ENCODE data around the gene MPPED2.

Gene MPPED2

DNA sequence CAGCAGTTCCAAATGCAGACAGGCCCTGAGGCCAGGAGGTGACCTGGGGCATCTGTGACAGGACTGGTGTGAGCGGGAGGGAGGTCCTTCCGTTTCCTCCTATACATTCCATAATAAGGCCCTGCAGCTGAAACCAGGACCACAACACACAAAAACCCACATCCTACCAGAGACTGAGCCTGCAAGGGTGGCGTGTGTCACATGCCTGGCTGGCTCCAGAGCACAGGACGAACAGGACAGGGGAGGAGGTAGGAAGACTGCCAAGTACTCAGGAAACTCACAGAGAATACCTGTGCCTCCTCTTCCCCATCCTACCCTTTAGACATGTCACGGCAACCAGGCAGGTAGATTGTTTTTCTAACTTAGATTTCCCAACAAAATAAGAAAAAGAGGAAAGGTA is 159.4 kb downstream of the MPPED2 start:
- Histone ChIP-seq H3F3A (ENCODE audit: insufficient read depth, low read length) (no peaks in the 10 kb centered on the region), H3K27me3 (replicated peaks; ENCODE audit: insufficient read depth, low read length) (no peaks in the 10 kb centered on the region), H3K4me2 (ENCODE audit: low read depth, low read length) (no peak overlapping the region), H3K4me1 (ENCODE audit: low read length) (no peaks in the 10 kb centered on the region), H2AFZ (ENCODE audit: low read length) (no peak overlapping the region), H3K4me3 (ENCODE audit: low read length) (no peak overlapping the region), H3K9me2 (replicated peaks; ENCODE audit: insufficient read depth, low read length) (no peaks in the 10 kb centered on the region), H4K20me1 (ENCODE audit: insufficient read depth, low read length) (no peaks in the 10 kb centered on the region), H3K36me3 (replicated peaks; ENCODE audit: insufficient read depth, low read length) (no peaks in the 10 kb centered on the region), H3K27ac (ENCODE audit: low read length) (no peak overlapping the region), H3K79me2 (ENCODE audit: low read length) (no peaks in the 10 kb centered on the region), H3K9me3 (replicated peaks; ENCODE audit: insufficient read depth, low read length) (no peaks in the 10 kb centered on the region), H3K9ac (ENCODE audit: low read length) (no peak overlapping the region)
- no peak for DNase-seq
- TF ChIP-seq, protein P1, sequence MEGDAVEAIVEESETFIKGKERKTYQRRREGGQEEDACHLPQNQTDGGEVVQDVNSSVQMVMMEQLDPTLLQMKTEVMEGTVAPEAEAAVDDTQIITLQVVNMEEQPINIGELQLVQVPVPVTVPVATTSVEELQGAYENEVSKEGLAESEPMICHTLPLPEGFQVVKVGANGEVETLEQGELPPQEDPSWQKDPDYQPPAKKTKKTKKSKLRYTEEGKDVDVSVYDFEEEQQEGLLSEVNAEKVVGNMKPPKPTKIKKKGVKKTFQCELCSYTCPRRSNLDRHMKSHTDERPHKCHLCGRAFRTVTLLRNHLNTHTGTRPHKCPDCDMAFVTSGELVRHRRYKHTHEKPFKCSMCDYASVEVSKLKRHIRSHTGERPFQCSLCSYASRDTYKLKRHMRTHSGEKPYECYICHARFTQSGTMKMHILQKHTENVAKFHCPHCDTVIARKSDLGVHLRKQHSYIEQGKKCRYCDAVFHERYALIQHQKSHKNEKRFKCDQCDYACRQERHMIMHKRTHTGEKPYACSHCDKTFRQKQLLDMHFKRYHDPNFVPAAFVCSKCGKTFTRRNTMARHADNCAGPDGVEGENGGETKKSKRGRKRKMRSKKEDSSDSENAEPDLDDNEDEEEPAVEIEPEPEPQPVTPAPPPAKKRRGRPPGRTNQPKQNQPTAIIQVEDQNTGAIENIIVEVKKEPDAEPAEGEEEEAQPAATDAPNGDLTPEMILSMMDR (IDR thresholded peaks at IDR 0.05; ENCODE audit: low read length), result no peak
- TF ChIP-seq EZH2phosphoT487 (IDR thresholded peaks at IDR 0.05; ENCODE audit: low read length), result no peak
- no peak for TF ChIP-seq EZH2 (optimal IDR thresholded peaks at IDR 0.05; ENCODE audit: low read depth, low read length)

DNA sequence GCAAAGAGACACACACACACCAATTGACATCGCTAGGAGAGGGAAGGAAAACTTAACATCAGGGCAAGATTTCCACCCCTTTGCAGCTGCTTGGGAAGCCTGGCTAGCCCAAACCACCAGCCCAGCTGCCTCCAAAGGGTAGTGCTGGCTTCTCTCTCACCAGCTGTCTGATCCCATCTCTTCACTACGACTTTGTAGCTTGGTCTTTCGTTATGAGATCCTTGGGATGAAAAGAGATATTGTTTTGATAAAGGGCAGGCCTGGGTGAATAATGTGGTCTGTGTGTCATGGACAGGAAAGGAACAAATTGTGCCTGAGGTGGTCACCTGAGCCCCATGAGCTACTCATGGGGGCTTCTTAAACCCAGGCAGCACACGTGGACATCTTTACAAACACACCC is 161.3 kb downstream of the MPPED2 start:
- no peaks in the 10 kb centered on the region for H3K36me3 ChIP-seq (replicated peaks; ENCODE audit: insufficient read depth, low read length)
- no peaks in the 10 kb centered on the region for H3K9me3 ChIP-seq (replicated peaks; ENCODE audit: insufficient read depth, low read length)
- H3K4me2 ChIP-seq (ENCODE audit: low read depth, low read length), result no peak overlapping the region
- no peak overlapping the region for H2AFZ ChIP-seq (ENCODE audit: low read length)
- no peaks in the 10 kb centered on the region for H4K20me1 ChIP-seq (ENCODE audit: insufficient read depth, low read length)
- no peak for DNase-seq
- H3K27me3 ChIP-seq (replicated peaks; ENCODE audit: insufficient read depth, low read length), result no peaks in the 10 kb centered on the region
- TF ChIP-seq, protein P1 (IDR thresholded peaks at IDR 0.05; ENCODE audit: low read length), result no peak
- TF ChIP-seq EZH2 (optimal IDR thresholded peaks at IDR 0.05; ENCODE audit: low read depth, low read length), result no peak
- TF ChIP-seq EZH2phosphoT487 (IDR thresholded peaks at IDR 0.05; ENCODE audit: low read length), result no peak
- no peak overlapping the region for H3K9ac ChIP-seq (ENCODE audit: low read length)
- no peaks in the 10 kb centered on the region for H3K4me1 ChIP-seq (ENCODE audit: low read length)
- H3K79me2 ChIP-seq (ENCODE audit: low read length), result no peaks in the 10 kb centered on the region
- no peak overlapping the region for H3K27ac ChIP-seq (ENCODE audit: low read length)
- no peak overlapping the region for H3K4me3 ChIP-seq (ENCODE audit: low read length)
- no peaks in the 10 kb centered on the region for H3K9me2 ChIP-seq (replicated peaks; ENCODE audit: insufficient read depth, low read length)
- H3F3A ChIP-seq (ENCODE audit: insufficient read depth, low read length), result no peaks in the 10 kb centered on the region

DNA sequence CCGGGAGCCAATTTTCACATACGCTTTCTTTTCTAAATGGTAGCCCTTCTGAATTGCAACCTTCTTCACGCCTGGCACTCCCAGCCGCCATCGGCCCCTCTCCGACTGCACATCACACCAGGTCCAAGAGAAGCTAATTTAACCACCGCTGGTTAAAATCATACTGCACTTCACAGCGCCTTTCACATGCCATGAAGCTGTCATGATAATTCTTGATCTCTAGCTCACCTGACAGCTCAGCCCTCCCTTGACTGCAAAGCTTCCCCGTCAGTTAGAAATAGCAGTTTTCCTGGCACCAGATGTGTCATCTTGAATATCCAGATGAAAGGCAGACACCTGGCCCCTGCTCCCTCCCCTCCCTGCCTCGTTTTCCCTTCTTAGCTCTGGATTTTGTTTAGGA is 161.8 kb downstream of the MPPED2 start:
- Histone ChIP-seq H3K27me3 (replicated peaks; ENCODE audit: insufficient read depth, low read length) (no peaks in the 10 kb centered on the region), H3K9ac (ENCODE audit: low read length) (no peak overlapping the region), H3K4me2 (ENCODE audit: low read depth, low read length) (no peak overlapping the region), H3K4me3 (ENCODE audit: low read length) (no peak overlapping the region), H2AFZ (ENCODE audit: low read length) (no peak overlapping the region), H3K79me2 (ENCODE audit: low read length) (no peaks in the 10 kb centered on the region), H3K36me3 (replicated peaks; ENCODE audit: insufficient read depth, low read length) (no peaks in the 10 kb centered on the region), H3K27ac (ENCODE audit: low read length) (no peak overlapping the region), H3F3A (ENCODE audit: insufficient read depth, low read length) (no peaks in the 10 kb centered on the region), H3K9me3 (replicated peaks; ENCODE audit: insufficient read depth, low read length) (no peaks in the 10 kb centered on the region), H3K9me2 (replicated peaks; ENCODE audit: insufficient read depth, low read length) (no peaks in the 10 kb centered on the region), H4K20me1 (ENCODE audit: insufficient read depth, low read length) (no peaks in the 10 kb centered on the region), H3K4me1 (ENCODE audit: low read length) (no peaks in the 10 kb centered on the region)
- DNase-seq, result no peak
- TF ChIP-seq, protein P1 (IDR thresholded peaks at IDR 0.05; ENCODE audit: low read length), result no peak
- TF ChIP-seq EZH2phosphoT487 (IDR thresholded peaks at IDR 0.05; ENCODE audit: low read length) (no peak), EZH2 (optimal IDR thresholded peaks at IDR 0.05; ENCODE audit: low read depth, low read length) (no peak)
